Gastroesophageal sphincter (tissue), 3 donors: ENCODE results near the gene SLIT3.

Experiments
- POLR2A ChIP-seq, 2 donors: fragments of 450-650 bp; IDR thresholded peaks; one replicate each; pipeline ENCODE4 v1.6.1; 2017; ENCODE audit warnings: antibody characterized with exemption in 2 of 2, mild to moderate bottlenecking in 2 of 2, moderate library complexity in 1 of 2
- POLR2AphosphoS5 ChIP-seq: sonication (generic); formaldehyde crosslinking; IDR thresholded peaks from one replicate; pipeline ENCODE4 v1.6.1; 2017; ENCODE audit warnings: antibody characterized with exemption
- TF ChIP-seq, protein P1 (sequence below), 4 experiments: fragments of 200-600 bp in 2 of 4; fragments of 450-650 bp in 2 of 4; sonication (generic) in 1 of 4; IDR thresholded peaks; one replicate each; pipeline ENCODE4 v1.5.1; 2017 to 2019; ENCODE audit warnings: antibody characterized with exemption in 4 of 4, mild to moderate bottlenecking in 2 of 4, moderate library complexity in 2 of 4

DNA sequence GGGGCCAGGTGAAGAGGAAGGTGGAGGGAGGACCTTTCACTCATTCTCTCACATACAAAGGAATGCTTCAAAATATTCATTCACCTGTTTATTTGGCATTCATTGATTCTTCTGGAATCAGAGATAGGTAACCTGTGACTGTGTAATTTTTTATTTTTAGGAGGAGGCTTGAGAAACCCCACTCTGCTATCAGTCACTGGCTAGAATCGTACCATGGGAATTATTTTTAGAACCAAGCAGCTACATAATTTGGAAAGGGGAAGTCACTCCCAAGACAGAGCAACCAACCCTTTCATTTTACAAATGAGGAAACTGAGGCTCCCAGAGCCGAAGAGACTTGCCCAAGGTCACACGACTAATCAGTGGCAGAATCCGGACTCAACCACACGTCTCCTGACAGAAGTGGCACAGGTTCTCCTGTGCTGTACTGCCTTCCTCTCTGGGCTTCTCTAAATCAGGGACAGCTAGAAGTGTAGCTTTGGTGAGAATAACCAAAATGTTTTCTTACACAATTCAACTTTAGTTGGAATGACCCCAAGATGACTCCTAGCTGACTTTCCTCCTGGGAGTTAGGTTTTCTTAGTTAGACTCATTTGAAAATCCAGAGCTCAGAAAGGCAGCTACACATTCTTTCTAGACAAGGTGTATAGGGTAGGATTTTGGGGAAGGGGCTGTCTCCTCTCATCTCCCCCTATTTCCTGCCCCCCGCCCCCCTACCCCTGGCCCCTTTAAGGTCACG, 457.5 kb downstream of the SLIT3 start:
- TF ChIP-seq, protein P1, sequence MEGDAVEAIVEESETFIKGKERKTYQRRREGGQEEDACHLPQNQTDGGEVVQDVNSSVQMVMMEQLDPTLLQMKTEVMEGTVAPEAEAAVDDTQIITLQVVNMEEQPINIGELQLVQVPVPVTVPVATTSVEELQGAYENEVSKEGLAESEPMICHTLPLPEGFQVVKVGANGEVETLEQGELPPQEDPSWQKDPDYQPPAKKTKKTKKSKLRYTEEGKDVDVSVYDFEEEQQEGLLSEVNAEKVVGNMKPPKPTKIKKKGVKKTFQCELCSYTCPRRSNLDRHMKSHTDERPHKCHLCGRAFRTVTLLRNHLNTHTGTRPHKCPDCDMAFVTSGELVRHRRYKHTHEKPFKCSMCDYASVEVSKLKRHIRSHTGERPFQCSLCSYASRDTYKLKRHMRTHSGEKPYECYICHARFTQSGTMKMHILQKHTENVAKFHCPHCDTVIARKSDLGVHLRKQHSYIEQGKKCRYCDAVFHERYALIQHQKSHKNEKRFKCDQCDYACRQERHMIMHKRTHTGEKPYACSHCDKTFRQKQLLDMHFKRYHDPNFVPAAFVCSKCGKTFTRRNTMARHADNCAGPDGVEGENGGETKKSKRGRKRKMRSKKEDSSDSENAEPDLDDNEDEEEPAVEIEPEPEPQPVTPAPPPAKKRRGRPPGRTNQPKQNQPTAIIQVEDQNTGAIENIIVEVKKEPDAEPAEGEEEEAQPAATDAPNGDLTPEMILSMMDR (IDR thresholded peaks at IDR 0.05) = no peak
- TF ChIP-seq POLR2A (IDR thresholded peaks at IDR 0.05) (no peak), POLR2AphosphoS5 (no peak)
